ENCODE results near the gene GNAO1.

DNA sequence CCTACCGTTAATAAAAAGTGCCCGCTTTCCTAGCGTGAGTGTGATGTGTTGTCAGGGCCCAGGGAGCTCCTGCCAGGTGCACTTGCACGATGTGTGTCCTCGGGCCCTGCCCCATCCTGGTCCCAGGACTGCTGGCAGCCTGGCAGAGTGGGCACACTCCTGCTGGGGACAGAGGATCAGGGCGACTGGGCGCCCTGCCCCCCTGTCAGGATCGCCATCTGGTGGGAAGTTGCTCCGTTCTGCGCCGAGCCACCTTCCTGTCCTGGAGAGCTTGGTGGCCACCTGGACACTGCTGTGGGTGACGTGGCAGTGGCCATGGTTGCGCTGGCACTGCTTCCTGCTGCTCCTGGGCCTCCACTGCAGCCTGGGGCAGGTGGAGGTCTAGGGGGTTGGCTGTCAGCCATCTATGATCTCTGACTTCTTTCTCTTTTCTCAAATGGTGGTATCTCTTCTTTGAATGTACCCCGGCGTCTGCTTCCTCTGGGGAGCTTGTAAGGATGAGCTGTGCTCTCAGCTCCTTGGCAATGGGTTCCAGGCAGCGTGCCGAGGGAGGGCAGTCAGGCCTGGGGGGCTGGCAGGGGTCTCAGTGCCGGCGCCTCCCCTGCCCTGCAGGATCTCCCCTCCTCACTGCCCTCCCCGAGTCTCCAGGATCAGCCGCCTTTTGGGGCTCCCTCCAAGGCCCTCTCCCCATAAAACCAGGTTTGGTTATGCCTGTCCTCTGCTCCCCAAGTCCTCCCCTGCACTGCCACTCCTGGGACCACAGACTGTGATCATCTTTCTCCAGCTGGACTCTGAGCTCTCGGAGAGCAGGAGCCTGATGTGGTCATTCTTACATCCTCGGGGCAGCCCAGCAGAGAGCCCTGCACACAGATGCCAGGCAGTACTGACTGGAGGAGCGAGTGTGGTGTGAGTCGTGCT, 157.1 kb downstream of the GNAO1 start:
- TF ChIP-seq, protein P1, sequence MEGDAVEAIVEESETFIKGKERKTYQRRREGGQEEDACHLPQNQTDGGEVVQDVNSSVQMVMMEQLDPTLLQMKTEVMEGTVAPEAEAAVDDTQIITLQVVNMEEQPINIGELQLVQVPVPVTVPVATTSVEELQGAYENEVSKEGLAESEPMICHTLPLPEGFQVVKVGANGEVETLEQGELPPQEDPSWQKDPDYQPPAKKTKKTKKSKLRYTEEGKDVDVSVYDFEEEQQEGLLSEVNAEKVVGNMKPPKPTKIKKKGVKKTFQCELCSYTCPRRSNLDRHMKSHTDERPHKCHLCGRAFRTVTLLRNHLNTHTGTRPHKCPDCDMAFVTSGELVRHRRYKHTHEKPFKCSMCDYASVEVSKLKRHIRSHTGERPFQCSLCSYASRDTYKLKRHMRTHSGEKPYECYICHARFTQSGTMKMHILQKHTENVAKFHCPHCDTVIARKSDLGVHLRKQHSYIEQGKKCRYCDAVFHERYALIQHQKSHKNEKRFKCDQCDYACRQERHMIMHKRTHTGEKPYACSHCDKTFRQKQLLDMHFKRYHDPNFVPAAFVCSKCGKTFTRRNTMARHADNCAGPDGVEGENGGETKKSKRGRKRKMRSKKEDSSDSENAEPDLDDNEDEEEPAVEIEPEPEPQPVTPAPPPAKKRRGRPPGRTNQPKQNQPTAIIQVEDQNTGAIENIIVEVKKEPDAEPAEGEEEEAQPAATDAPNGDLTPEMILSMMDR (IDR thresholded peaks at IDR 0.05) = no peak
- no peak for TF ChIP-seq POLR2A (IDR thresholded peaks at IDR 0.05)
